OCI-LY1 (cell line): Measurements from ENCODE around the gene ABCA13.

Experiments
- CTCF ChIP-seq: fragments of 200-600 bp; sonication (generic), shearing (Covaris generic); IDR thresholded peaks from 2 replicates; pipeline ENCODE4 v1.5.1; 2017; ENCODE audit warnings: mild to moderate bottlenecking, antibody characterized with exemption, low read length, moderate library complexity, mixed read lengths
- EZH2 ChIP-seq: fragments of 200-600 bp; sonication (generic), shearing (Covaris generic); IDR thresholded peaks from 2 replicates; pipeline ENCODE4 v1.8.0; 2017; ENCODE audit warnings: borderline replicate concordance, mixed run types, mild to moderate bottlenecking, antibody characterized with exemption, low read length, moderate library complexity, mixed read lengths

GRCh38 chr7:48515171-48515570 is 343.9 kb downstream of the ABCA13 start:
- TF ChIP-seq CTCF (no peak), EZH2 (no peak)
